ENCODE results near the gene ORC5. TPM values are rescaled to one million over a fixed set of nuclear protein-coding genes. Genes with fewer than 3 reads are reported as not detected.

ORC5 gene
- total and polyA plus RNA-seq, 8 donors: 2.8 to 16.5 (median 11.3) TPM

DNA sequence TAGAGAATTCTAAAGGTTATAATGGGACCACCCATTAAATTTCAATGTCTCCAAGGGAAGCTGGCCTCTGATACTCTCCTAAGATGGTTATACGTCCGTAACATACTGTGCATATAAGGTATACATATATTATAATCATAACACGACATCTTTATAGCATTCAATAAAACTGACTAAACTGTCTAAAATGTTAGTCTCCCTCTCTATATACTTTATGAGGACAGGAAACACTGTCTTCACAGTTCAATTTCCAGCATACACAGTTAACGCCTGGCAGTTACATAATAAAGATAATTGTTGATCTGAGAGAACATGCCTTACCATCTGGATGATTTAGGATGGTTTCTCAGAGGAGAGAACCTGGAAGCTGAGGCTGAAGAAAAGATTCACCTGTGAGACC is 1.2 kb upstream of the ORC5 start:
- no peak for DNase-seq
- 71 to 92% methylated on average over 4 of the region's 4 CpGs for WGBS, 2 donors
- ATAC-seq: no peak

DNA sequence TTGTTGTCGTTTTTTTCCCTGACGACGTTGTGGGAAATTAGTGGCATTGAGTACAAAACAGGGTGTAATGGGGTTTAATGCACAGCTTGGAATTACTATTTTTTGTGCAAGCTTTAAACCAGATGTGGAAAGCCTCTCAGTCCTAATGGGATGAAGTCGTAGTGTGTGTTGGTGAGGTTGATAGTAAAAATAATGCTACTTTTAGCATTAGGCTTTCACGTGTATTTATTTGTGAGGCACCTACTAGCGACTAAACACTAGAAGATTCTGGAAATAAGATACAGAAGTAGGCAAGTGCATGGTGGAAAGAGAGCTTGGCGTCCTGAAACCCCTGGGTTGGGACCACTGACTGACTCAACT is 588 bp upstream of the ORC5 start:
- Histone ChIP-seq H3K4me1 (peaks cover 5 to 18% (median 18%) of the 10 kb centered on the region in 3 donors), H3K27ac (peak overlapping the region in 3 of 4 donors; percentile 6 to 73 (median 57)), H3K4me3 (peak overlapping the region; percentile 56 to 77 (median 65)), H3K36me3 (peaks cover 0 to 3% (median 0%) of the 10 kb centered on the region in 3 donors), H3K9me3 (no peaks in the 10 kb centered on the region), H3K27me3 (no peaks in the 10 kb centered on the region)
- 22 to 38% methylated on average over 7 of the region's 7 CpGs for WGBS, 2 donors
- DNase-seq (no peak), ATAC-seq (peak in 2 of 4 donors; percentile 2 to 11), FAIRE-seq (no peak)
- TF ChIP-seq, protein P1, sequence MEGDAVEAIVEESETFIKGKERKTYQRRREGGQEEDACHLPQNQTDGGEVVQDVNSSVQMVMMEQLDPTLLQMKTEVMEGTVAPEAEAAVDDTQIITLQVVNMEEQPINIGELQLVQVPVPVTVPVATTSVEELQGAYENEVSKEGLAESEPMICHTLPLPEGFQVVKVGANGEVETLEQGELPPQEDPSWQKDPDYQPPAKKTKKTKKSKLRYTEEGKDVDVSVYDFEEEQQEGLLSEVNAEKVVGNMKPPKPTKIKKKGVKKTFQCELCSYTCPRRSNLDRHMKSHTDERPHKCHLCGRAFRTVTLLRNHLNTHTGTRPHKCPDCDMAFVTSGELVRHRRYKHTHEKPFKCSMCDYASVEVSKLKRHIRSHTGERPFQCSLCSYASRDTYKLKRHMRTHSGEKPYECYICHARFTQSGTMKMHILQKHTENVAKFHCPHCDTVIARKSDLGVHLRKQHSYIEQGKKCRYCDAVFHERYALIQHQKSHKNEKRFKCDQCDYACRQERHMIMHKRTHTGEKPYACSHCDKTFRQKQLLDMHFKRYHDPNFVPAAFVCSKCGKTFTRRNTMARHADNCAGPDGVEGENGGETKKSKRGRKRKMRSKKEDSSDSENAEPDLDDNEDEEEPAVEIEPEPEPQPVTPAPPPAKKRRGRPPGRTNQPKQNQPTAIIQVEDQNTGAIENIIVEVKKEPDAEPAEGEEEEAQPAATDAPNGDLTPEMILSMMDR (IDR thresholded peaks at IDR 0.05): no peak
- intact Hi-C loops (cut with DNase I): no loop called here

More for the DNA sequence above, 1.2 kb upstream of the ORC5 start:
- no peaks in the 10 kb centered on the region for H3K36me3 ChIP-seq
- intact Hi-C loops (cut with DNase I): no loop called here
- no peak for FAIRE-seq
- H3K27ac ChIP-seq: no peak overlapping the region
- H3K27me3 ChIP-seq: no peaks in the 10 kb centered on the region
- H3K4me3 ChIP-seq: no peak overlapping the region
- TF ChIP-seq, protein P1 (IDR thresholded peaks at IDR 0.05): no peak
- peaks cover 5 to 18% (median 18%) of the 10 kb centered on the region in 3 donors for H3K4me1 ChIP-seq
- H3K9me3 ChIP-seq: no peaks in the 10 kb centered on the region

DNA sequence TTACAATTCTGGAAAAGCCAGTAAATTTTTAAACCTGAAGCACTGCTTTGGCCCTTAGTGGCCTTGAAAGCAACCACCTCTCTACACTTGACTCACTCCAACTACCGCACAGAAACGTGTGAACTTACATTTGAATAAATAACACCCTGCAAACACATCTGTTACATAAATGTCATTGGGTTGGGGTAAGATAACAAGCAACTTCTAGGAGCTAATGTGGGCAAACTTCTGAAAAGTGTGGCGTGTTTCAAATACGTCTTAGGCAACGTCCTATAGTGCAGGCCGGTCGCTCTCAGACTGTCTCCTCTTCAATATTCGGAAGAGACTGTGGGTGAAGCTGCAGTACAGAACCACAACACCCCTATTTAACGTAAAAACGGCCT is 474 bp downstream of the ORC5 start:
- intact Hi-C loops (cut with DNase I): no loop called here
- H3K4me3 ChIP-seq: peak overlapping the region; percentile 56 to 77 (median 65)
- H3K36me3 ChIP-seq: peaks cover 0 to 14% (median 0%) of the 10 kb centered on the region in 3 donors
- DNase-seq (no peak), ATAC-seq (peak; percentile 52 to 70 (median 54)), FAIRE-seq (no peak)
- TF ChIP-seq, protein P1 (IDR thresholded peaks at IDR 0.05): no peak
- peak overlapping the region; percentile 6 to 73 (median 49) for H3K27ac ChIP-seq
- 0% methylated on average over 10 of the region's 10 CpGs for WGBS, 2 donors
- H3K27me3 ChIP-seq: no peaks in the 10 kb centered on the region
- H3K9me3 ChIP-seq: no peaks in the 10 kb centered on the region
- H3K4me1 ChIP-seq: peaks cover 5 to 18% (median 18%) of the 10 kb centered on the region in 3 donors

DNA sequence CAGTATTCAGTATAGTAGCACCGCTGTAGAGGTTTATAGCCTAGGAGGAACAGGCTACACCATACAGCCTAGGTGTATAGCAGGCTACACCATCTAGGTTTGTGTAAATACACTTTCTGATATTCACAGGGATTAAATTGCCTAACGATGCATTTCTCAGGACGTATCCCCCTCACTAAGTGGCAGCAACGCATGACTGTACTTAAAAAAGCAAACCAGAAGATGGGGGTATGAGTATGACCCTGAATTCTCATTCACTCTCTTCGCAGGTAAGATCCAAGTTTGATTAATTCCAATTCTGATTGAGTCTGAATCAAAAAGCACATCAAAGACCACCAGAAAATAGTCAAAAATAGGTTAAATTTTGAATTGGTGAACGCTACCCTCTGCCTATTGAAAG is 972 bp downstream of the ORC5 start:
- peak overlapping the region in 2 of 4 donors; percentile 41 to 57 for H3K27ac ChIP-seq
- H3K9me3 ChIP-seq: no peaks in the 10 kb centered on the region
- intact Hi-C loops (cut with DNase I): no loop called here
- DNase-seq (no peak), ATAC-seq (no peak), FAIRE-seq (no peak)
- H3K4me1 ChIP-seq: peaks cover 5 to 18% (median 18%) of the 10 kb centered on the region in 3 donors
- WGBS, 2 donors: 18% methylated on average over 6 of the region's 6 CpGs
- H3K36me3 ChIP-seq: peaks cover 0 to 17% (median 0%) of the 10 kb centered on the region in 3 donors
- peak overlapping the region; percentile 56 to 77 (median 65) for H3K4me3 ChIP-seq
- no peaks in the 10 kb centered on the region for H3K27me3 ChIP-seq
- TF ChIP-seq, protein P1 (IDR thresholded peaks at IDR 0.05): no peak

DNA sequence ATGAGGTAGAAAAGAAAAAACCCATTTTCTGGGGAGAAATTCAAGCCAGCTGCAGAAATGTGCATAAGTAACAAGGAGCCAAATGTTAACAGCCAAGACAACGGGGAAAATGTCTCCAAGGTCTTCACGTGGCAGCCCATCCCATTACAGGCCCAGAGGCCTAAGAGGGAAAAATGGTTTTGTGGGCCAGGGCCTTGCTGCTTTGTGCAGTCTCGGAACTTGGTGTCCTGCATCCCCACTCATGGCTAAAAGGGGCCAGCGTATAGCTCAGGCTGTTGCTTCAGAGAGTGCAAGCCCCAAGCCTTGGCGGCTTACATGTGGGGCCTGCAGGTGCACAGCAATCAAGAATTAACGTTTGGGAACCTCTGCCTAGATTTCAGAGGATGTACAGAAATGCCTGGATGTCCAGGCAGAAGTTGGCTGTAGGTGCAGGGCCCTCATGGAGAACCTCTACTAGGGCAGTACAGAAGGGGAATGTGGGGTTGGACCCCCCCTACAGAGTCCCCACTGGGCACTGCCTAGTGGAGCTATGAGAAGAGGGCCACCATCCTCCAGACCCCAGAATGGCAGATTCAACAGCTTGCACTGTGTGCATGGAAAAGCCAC is 9.0 kb downstream of the ORC5 start:
- no peak for FAIRE-seq
- intact Hi-C loops (cut with DNase I): no loop called here

More for the DNA sequence above, 9.0 kb downstream of the ORC5 start:
- DNase-seq (no peak), ATAC-seq (no peak)
- Histone ChIP-seq H3K27me3 (no peaks in the 10 kb centered on the region), H3K36me3 (peaks cover 0 to 54% (median 7%) of the 10 kb centered on the region in 3 donors), H3K4me3 (no peak overlapping the region), H3K27ac (no peak overlapping the region), H3K4me1 (no peaks in the 10 kb centered on the region), H3K9me3 (no peaks in the 10 kb centered on the region)
- WGBS, 2 donors: 88 to 95% methylated on average over 6 of the region's 6 CpGs
- TF ChIP-seq, protein P1 (IDR thresholded peaks at IDR 0.05): no peak
